ENCODE measurements around the gene PINLYP.

PINLYP gene

GRCh38 chr19:43548706-43549105 lies 26.9 kb upstream of the PINLYP start:
- no peak for DNase-seq (ENCODE audit: low read depth)

- no peak for DNase-seq (ENCODE audit: low read depth)
These were observed 24.0 kb upstream of the PINLYP start for GRCh38 chr19:43551399-43552197.

GRCh38 chr19:43552198-43552450 lies 23.5 kb upstream of the PINLYP start:
- no peak for DNase-seq (ENCODE audit: low read depth)

GRCh38 chr19:43552616-43553015 lies 23.0 kb upstream of the PINLYP start:
- no peak for DNase-seq (ENCODE audit: low read depth)

- DNase-seq (ENCODE audit: low read depth) = no peak
These were observed 21.9 kb upstream of the PINLYP start for GRCh38 chr19:43553656-43554055.

GRCh38 chr19:43554317-43554895 lies 21.2 kb upstream of the PINLYP start:
- DNase-seq (ENCODE audit: low read depth) = no peak

- DNase-seq (ENCODE audit: low read depth) = no peak
These were observed 20.3 kb upstream of the PINLYP start for GRCh38 chr19:43555185-43555770.

GRCh38 chr19:43560687-43561086 lies 14.9 kb upstream of the PINLYP start:
- no peak for DNase-seq (ENCODE audit: low read depth)

- DNase-seq (ENCODE audit: low read depth) = no peak
These were observed 14.2 kb upstream of the PINLYP start for GRCh38 chr19:43561139-43561970.

GRCh38 chr19:43562226-43562697 lies 13.3 kb upstream of the PINLYP start:
- no peak for DNase-seq (ENCODE audit: low read depth)

- DNase-seq (ENCODE audit: low read depth) = peak; percentile 82
These were observed 12.8 kb upstream of the PINLYP start for GRCh38 chr19:43562698-43563241.

GRCh38 chr19:43563816-43564457 lies 11.7 kb upstream of the PINLYP start:
- no peak for DNase-seq (ENCODE audit: low read depth)

- no peak for DNase-seq (ENCODE audit: low read depth)
These were observed 10.8 kb upstream of the PINLYP start for GRCh38 chr19:43564800-43565199.

GRCh38 chr19:43569657-43570056 lies 5.9 kb upstream of the PINLYP start:
- no peak for DNase-seq (ENCODE audit: low read depth)

GRCh38 chr19:43570174-43570791 lies 5.3 kb upstream of the PINLYP start:
- DNase-seq (ENCODE audit: low read depth) = no peak

- no peak for DNase-seq (ENCODE audit: low read depth)
These were observed 3.4 kb upstream of the PINLYP start for GRCh38 chr19:43572171-43572588.

GRCh38 chr19:43574424-43575155 lies 1.0 kb upstream of the PINLYP start:
- no peak for DNase-seq (ENCODE audit: low read depth)

- DNase-seq (ENCODE audit: low read depth) = no peak
These were observed 616 bp downstream of the PINLYP start for GRCh38 chr19:43575955-43576878.

GRCh38 chr19:43578787-43579186 lies 3.2 kb downstream of the PINLYP start:
- DNase-seq (ENCODE audit: low read depth) = no peak

- DNase-seq (ENCODE audit: low read depth) = no peak
These were observed 5.9 kb downstream of the PINLYP start for GRCh38 chr19:43581467-43581866.
